HepG2 (cell line): Measurements from ENCODE around the gene ANKHD1. TPM values are rescaled to one million over a fixed set of nuclear protein-coding genes. Genes with fewer than 3 reads are reported as not detected.

Source experiments
- HMGXB4 ChIP-seq, 2 experiments: sonication (generic) in 1 of 2; formaldehyde crosslinking in 1 of 2; IDR thresholded peaks; 2 replicates each; pipeline versions ENCODE4 v1.4.0 to v1.6.1; 2018 to 2020; ENCODE audit warnings: missing genetic modification reagents in 2 of 2, borderline replicate concordance in 1 of 2, low read depth in 1 of 2, mild to moderate bottlenecking in 1 of 2, missing biosample characterization in 1 of 2
- IRF9 ChIP-seq: sonication (generic); formaldehyde crosslinking; IDR thresholded peaks from 2 replicates; pipeline ENCODE4 v1.8.0; 2022; ENCODE audit warnings: missing genetic modification reagents, mild to moderate bottlenecking, borderline replicate concordance
- KAT8 ChIP-seq: IDR thresholded peaks from 2 replicates; pipeline ENCODE4 v1.6.1; 2016; ENCODE audit warnings: missing genetic modification reagents, missing compliant biosample characterization
- MTERF4 ChIP-seq: sonication (generic); formaldehyde crosslinking; IDR thresholded peaks from 2 replicates; pipeline ENCODE4 v1.8.0; 2023; ENCODE audit warnings: mild to moderate bottlenecking, missing genetic modification reagents
- MYPOP ChIP-seq: sonication (generic); formaldehyde crosslinking; IDR thresholded peaks from 2 replicates; pipeline ENCODE4 v1.8.1; 2023; ENCODE audit warnings: mild to moderate bottlenecking, moderate library complexity, missing genetic modification reagents
- NR0B2 ChIP-seq: sonication (generic); formaldehyde crosslinking; IDR thresholded peaks from 2 replicates; pipeline ENCODE4 v1.4.0; 2020; ENCODE audit warnings: mild to moderate bottlenecking, missing genetic modification reagents
- ONECUT2 ChIP-seq: sonication (generic); formaldehyde crosslinking; IDR thresholded peaks from 2 replicates; pipeline ENCODE4 v1.4.0; 2020; ENCODE audit warnings: missing genetic modification reagents
- PAXIP1 ChIP-seq: sonication (generic); formaldehyde crosslinking; conservative IDR thresholded peaks from 2 replicates; pipeline ENCODE4 v1.4.0; 2020; ENCODE audit warnings: mild to moderate bottlenecking, missing genetic modification reagents, moderate library complexity
- PHF21A ChIP-seq: sonication (generic); formaldehyde crosslinking; IDR thresholded peaks from 2 replicates; pipeline ENCODE4 v1.5.0; 2020; ENCODE audit warnings: mild to moderate bottlenecking, missing genetic modification reagents
- ZNF101 ChIP-seq: sonication (generic); formaldehyde crosslinking; IDR thresholded peaks from 2 replicates; pipeline ENCODE4 v1.4.0; 2020; ENCODE audit warnings: mild to moderate bottlenecking, low read depth, missing genetic modification reagents, borderline replicate concordance
- ZNF503 ChIP-seq: sonication (generic); formaldehyde crosslinking; IDR thresholded peaks from 2 replicates; pipeline ENCODE4 v1.4.0; 2020; ENCODE audit warnings: missing genetic modification reagents
- ZNF605 ChIP-seq: sonication (generic); formaldehyde crosslinking; IDR thresholded peaks from 2 replicates; pipeline ENCODE4 v1.8.0; 2022; ENCODE audit warnings: mild to moderate bottlenecking, missing genetic modification reagents
- ZNF709 ChIP-seq: sonication (generic); formaldehyde crosslinking; IDR thresholded peaks from 2 replicates; pipeline ENCODE4 v1.5.0; 2020; ENCODE audit warnings: mild to moderate bottlenecking, missing genetic modification reagents
- polyA plus RNA-seq, 8 experiments: library from polyadenylated mRNA; depleted of rRNA in 3 of 8; stranded (reverse) in 7 of 8; unstranded in 1 of 8; fragments of >200 nt; fragmentation: Illumina TruSeq in 4 of 8; extraction: Trizol in 4 of 8; gene quantifications; 2 replicates each; pipeline versions ENCODE4 v1.2.1 to v1.2.3, GENCODE V29; 2011 to 2016; ENCODE audit warnings: low read depth in 4 of 8, missing spikeins in 1 of 8, mixed read lengths in 1 of 8; ENCODE audit not compliant: insufficient read depth in 1 of 8
- total RNA-seq, 5 experiments: library from RNA; depleted of rRNA; stranded (reverse); fragments of >200 nt; fragmentation: Illumina TruSeq; extraction: Trizol; gene quantifications; 2 replicates each; pipeline ENCODE4 v1.2.3, GENCODE V29; 2016; ENCODE audit warnings: low read depth in 1 of 5

The ANKHD1 gene
- total and polyA plus RNA-seq, 2 of the 13 experiments (the other 11 are each of a cell fraction or from before 2014, with no cell fraction given): 69.9 to 82.0 TPM

- TF ChIP-seq ONECUT2 (CRISPR knock-in tag) (peak; percentile 21; the same call in 1 of the 2 replicates), HMGXB4 (CRISPR knock-in tag; IDR thresholded peaks at IDR 0.05; ENCODE audit: borderline replicate concordance in 1 of 2, low read depth in 1 of 2) (peak in 1 of 2 experiments; percentile 45; a peak in 1 of 4 replicates), ZNF101 (peak; percentile 84; the same call in 1 of the 2 replicates), IRF9 (CRISPR knock-in tag) (peak; percentile 19; the same call in 1 of the 2 replicates), PAXIP1 (CRISPR knock-in tag) (0 out of 2 replicates have a peak, but pooled peaks have one; percentile 7), ZNF709 (CRISPR knock-in tag) (peak; percentile 31), KAT8 (peak; percentile 38; the same call in 1 of the 2 replicates), PHF21A (CRISPR knock-in tag) (no peak), NR0B2 (CRISPR knock-in tag) (peak; percentile 80; the same call in 1 of the 2 replicates), ZNF605 (peak; percentile 75; the same call in 1 of the 2 replicates), ZNF503 (CRISPR knock-in tag) (peak; percentile 26; the same call in 1 of the 2 replicates), MYPOP (CRISPR knock-in tag) (0 out of 2 replicates have a peak, but pooled peaks have one; percentile 41), MTERF4 (peak; percentile 75; the same call in 1 of the 2 replicates)
Measured at GRCh38 chr5:140401362-140402257, at the start of gene ANKHD1 (continued).
